Fibroblast of lung (primary cell): Measurements from ENCODE around the gene DPH7. TPM values are rescaled to one million over a fixed set of nuclear protein-coding genes. Genes with fewer than 3 reads are reported as not detected.
"Not testable (repeated sequence)": the region's sequence is repeated elsewhere in the genome, so short reads cannot be mapped to it uniquely, and the experiment has no call there.

Source experiments
- DNase-seq, 2 donors: peaks; one replicate each; pipeline versions ENCODE4 v3.0.0 to v3.0.0-alpha.2; 2010; ENCODE audit warnings: low read depth in 2 of 2
- H2AFZ ChIP-seq: 2 replicates; pipeline ENCODE4 v1.5.1; 2012; ENCODE audit warnings: low read length, control low read depth, inconsistent platforms
- H3K27ac ChIP-seq: 2 replicates; pipeline ENCODE4 v1.5.1; 2011; ENCODE audit warnings: low read length, control low read depth; ENCODE audit not compliant: insufficient read depth
- H3K27me3 ChIP-seq: 2 replicates; pipeline ENCODE4 v1.5.1; 2011; ENCODE audit warnings: mild to moderate bottlenecking, low read length; ENCODE audit not compliant: control insufficient read depth, insufficient read depth
- H3K36me3 ChIP-seq: 2 replicates; pipeline ENCODE4 v1.5.1; 2011; ENCODE audit warnings: low read length; ENCODE audit not compliant: control insufficient read depth, insufficient read depth
- H3K4me1 ChIP-seq: 2 replicates; pipeline ENCODE4 v1.5.1; 2011; ENCODE audit warnings: low read length; ENCODE audit not compliant: control insufficient read depth, insufficient read depth; ENCODE audit errors: extremely low read depth
- H3K4me2 ChIP-seq: 2 replicates; pipeline ENCODE4 v1.5.1; 2011; ENCODE audit warnings: low read length, control low read depth; ENCODE audit not compliant: insufficient read depth; ENCODE audit errors: extremely low read depth
- H3K4me3 ChIP-seq, 4 experiments: fragments of 200-600 bp in 1 of 4; sonication (generic) in 1 of 4; replicated peaks in 1 of 4; 2 replicates each; pipeline ENCODE4 v1.5.1; 2011 to 2016; ENCODE audit warnings: low read length in 4 of 4, low read depth in 3 of 4, mild to moderate bottlenecking in 3 of 4, control low read depth in 2 of 4, inconsistent platforms in 1 of 4, mixed read lengths in 1 of 4; ENCODE audit not compliant: insufficient read depth in 1 of 4; ENCODE audit errors: control extremely low read depth in 1 of 4
- H3K79me2 ChIP-seq: 2 replicates; pipeline ENCODE4 v1.5.1; 2012; ENCODE audit warnings: mild to moderate bottlenecking, low read length, inconsistent platforms; ENCODE audit not compliant: control insufficient read depth, insufficient read depth
- H3K9ac ChIP-seq: 2 replicates; pipeline ENCODE4 v1.5.1; 2011; ENCODE audit warnings: mild to moderate bottlenecking, low read length, control low read depth; ENCODE audit not compliant: insufficient read depth
- H3K9me3 ChIP-seq: 2 replicates; pipeline ENCODE4 v1.5.1; 2012; ENCODE audit warnings: low read depth, low read length; ENCODE audit not compliant: control insufficient read depth, insufficient read depth
- H4K20me1 ChIP-seq: 2 replicates; pipeline ENCODE4 v1.5.1; 2011; ENCODE audit warnings: low read length; ENCODE audit not compliant: control insufficient read depth, insufficient read depth; ENCODE audit errors: extremely low read depth
- EZH2 ChIP-seq: IDR thresholded peaks from 2 replicates; pipeline ENCODE4 v1.5.1; 2012; ENCODE audit warnings: low read length, control low read depth, mild to moderate bottlenecking; ENCODE audit errors: missing control alignments
- polyA plus RNA-seq, 2 donors: library from polyadenylated mRNA; depleted of rRNA in 1 of 2; stranded (reverse) in 1 of 2; unstranded in 1 of 2; fragments of >200 nt; gene quantifications; 2 replicates each; pipeline ENCODE4 v1.2.1, GENCODE V29; 2011 to 2012; ENCODE audit warnings: missing spikeins in 1 of 2
- total RNA-seq: library from RNA; depleted of rRNA; stranded (reverse); fragments of >200 nt; gene quantifications from 2 replicates; pipeline ENCODE4 v1.2.1, GENCODE V29; 2014
- TF ChIP-seq, protein P1 (sequence below), 2 donors: IDR thresholded peaks in 1 of 2; conservative IDR thresholded peaks in 1 of 2; 1 replicate in 1 of 2; 2 replicates in 1 of 2; pipeline ENCODE4 v1.5.1; 2011 to 2012; ENCODE audit warnings: low read length in 2 of 2, control low read depth in 1 of 2, inconsistent platforms in 1 of 2, low read depth in 1 of 2, mild to moderate bottlenecking in 1 of 2

The DPH7 gene
- total and polyA plus RNA-seq, 2 donors (not counting 1 experiment from before 2014, with no cell fraction given), result 15.7 to 20.6 TPM

DNA sequence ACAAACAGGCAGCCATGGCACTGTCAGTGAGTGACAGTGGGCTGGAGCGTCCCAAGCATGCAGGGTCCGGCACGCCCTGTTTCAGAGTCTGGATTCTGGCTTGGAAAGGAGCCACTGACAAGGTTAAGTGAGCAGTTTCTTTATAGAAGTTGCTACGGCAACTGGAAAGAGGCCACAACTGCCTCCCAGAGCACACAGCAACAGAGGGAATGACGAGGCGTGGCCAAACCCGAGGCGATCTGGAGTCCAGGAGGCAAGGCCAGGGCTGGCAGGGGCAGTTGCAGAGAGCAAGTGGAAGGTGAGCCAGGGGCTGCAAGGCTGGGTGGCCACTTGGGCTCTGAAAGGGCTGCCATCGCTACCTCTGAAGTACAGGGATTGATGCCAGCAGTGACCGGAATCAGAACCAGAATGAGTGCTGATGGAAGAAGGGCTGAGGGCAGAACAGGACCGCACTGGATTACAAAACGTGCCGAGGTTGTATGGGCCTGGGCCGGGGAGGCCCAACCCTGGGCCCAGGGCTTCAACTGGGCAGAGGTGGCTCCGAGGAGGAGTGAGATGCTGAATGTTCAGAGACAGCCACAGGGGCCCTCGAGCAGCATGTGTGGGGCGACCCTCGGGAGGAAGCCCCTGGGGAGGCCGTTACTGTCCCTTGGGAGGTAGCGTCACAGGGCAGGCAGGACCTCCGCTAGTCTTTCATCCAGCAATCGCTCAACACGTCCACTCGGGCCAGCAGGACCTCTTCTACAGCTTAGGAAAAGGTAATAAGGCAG is 22.5 kb downstream of the DPH7 start:
- Histone ChIP-seq H3K4me1 (peaks cover 4% of the 10 kb centered on the region), H3K27me3 (no peaks in the 10 kb centered on the region), H4K20me1 (no peaks in the 10 kb centered on the region), H3K27ac (no peak overlapping the region), H3K9me3 (no peaks in the 10 kb centered on the region), H3K4me3 (no peak overlapping the region), H2AFZ (no peak overlapping the region), H3K36me3 (peaks cover 12% of the 10 kb centered on the region), H3K79me2 (peaks cover 4% of the 10 kb centered on the region), H3K9ac (no peak overlapping the region), H3K4me2 (no peak overlapping the region)
- TF ChIP-seq, protein P1, sequence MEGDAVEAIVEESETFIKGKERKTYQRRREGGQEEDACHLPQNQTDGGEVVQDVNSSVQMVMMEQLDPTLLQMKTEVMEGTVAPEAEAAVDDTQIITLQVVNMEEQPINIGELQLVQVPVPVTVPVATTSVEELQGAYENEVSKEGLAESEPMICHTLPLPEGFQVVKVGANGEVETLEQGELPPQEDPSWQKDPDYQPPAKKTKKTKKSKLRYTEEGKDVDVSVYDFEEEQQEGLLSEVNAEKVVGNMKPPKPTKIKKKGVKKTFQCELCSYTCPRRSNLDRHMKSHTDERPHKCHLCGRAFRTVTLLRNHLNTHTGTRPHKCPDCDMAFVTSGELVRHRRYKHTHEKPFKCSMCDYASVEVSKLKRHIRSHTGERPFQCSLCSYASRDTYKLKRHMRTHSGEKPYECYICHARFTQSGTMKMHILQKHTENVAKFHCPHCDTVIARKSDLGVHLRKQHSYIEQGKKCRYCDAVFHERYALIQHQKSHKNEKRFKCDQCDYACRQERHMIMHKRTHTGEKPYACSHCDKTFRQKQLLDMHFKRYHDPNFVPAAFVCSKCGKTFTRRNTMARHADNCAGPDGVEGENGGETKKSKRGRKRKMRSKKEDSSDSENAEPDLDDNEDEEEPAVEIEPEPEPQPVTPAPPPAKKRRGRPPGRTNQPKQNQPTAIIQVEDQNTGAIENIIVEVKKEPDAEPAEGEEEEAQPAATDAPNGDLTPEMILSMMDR (conservative IDR thresholded peaks at IDR 0.05 in 1 of 2, IDR thresholded peaks at IDR 0.05 in 1 of 2; ENCODE audit: low read depth in 1 of 2, low read length in 2 of 2), result no peak
- no peak for TF ChIP-seq EZH2
- peak; percentile 29 to 67 for DNase-seq

DNA sequence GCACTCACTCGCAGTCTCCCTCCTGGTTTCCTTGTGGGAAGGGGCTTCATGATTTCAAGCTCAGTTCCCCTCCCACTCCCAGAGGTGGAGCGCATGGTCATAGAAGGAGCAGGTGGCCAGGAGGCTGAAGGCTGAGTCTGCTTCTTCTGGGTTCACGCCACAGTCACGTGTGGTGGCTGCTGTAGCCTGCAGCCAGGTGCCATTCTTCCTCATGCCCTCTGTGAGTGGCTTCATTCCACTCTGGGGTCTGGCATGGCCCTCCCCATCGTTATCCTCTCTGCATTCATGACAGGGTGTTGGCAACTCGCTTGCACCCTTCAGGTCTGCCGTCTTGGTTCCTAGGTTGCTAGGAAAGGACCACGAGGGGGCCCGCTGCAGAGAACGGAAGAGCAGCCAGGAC is 23.5 kb downstream of the DPH7 start:
- Histone ChIP-seq H3K9me3 (no peaks in the 10 kb centered on the region), H3K79me2 (peaks cover 4% of the 10 kb centered on the region), H3K4me1 (peaks cover 4% of the 10 kb centered on the region), H2AFZ (no peak overlapping the region), H3K4me3 (no peak overlapping the region), H3K27ac (no peak overlapping the region), H4K20me1 (no peaks in the 10 kb centered on the region), H3K36me3 (peaks cover 12% of the 10 kb centered on the region), H3K9ac (no peak overlapping the region), H3K27me3 (no peaks in the 10 kb centered on the region), H3K4me2 (no peak overlapping the region)
- no peak for TF ChIP-seq EZH2
- TF ChIP-seq, protein P1 (conservative IDR thresholded peaks at IDR 0.05 in 1 of 2, IDR thresholded peaks at IDR 0.05 in 1 of 2; ENCODE audit: low read depth in 1 of 2, low read length in 2 of 2), result no peak
- no peak for DNase-seq

DNA sequence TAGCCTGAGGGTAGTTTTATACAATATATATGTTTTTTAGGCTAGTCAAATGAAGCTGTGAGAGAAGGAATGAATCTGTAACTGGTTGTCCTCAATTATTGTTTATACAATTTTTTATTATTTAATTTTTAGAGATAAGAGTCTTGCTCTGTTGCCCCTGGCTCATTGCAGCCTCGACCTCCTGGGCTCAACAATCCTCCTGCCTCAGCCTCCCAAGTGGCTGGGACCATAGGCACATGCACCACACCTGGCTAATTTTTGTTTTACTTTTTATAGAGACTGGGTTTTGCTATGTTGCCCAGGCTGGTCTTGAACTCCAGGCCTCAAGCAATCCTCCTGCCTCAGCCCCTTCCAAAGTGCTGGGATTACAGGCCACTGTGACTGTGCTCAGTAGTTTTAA is 24.4 kb downstream of the DPH7 start:
- TF ChIP-seq, protein P1 (conservative IDR thresholded peaks at IDR 0.05 in 1 of 2, IDR thresholded peaks at IDR 0.05 in 1 of 2; ENCODE audit: low read depth in 1 of 2, low read length in 2 of 2), result no peak
- no peak for TF ChIP-seq EZH2
- Histone ChIP-seq H3K9me3 (no peaks in the 10 kb centered on the region), H4K20me1 (no peaks in the 10 kb centered on the region), H3K4me1 (peaks cover 6% of the 10 kb centered on the region), H3K9ac (no peak overlapping the region), H3K36me3 (peaks cover 12% of the 10 kb centered on the region), H2AFZ (no peak overlapping the region), H3K79me2 (peaks cover 4% of the 10 kb centered on the region), H3K27ac (no peak overlapping the region), H3K27me3 (no peaks in the 10 kb centered on the region), H3K4me3 (no peak overlapping the region), H3K4me2 (no peak overlapping the region)
- DNase-seq, result no peak

DNA sequence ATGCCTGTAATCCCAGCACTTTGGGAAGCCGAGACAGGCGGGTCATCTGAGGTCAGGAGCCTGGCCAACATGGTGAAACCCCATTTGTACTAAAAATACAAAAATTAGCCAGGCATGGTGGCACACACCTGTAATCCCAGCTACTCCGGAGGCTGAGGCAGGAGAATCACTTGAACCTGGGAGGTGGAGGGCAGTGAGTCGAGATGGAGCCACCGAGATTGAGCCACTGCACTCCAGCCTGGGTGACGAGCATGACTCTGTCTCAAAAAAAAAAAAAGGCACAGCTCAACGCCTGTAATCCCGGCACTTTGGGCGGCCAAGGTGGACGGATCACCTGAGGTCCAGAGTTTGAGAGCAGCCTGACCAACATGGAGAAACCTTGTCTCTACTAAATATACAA is 25.1 kb downstream of the DPH7 start:
- DNase-seq, H2AFZ ChIP-seq, H4K20me1 ChIP-seq: not testable (repeated sequence)

More for the DNA sequence above, 25.1 kb downstream of the DPH7 start:
- H3K4me3 ChIP-seq, H3K27ac ChIP-seq, H3K27me3 ChIP-seq, H3K9ac ChIP-seq, H3K9me3 ChIP-seq, H3K4me2 ChIP-seq, H3K4me1 ChIP-seq, H3K79me2 ChIP-seq: not testable (repeated sequence)
- peaks cover 12% of the 10 kb centered on the region for H3K36me3 ChIP-seq
